GM19438 (cell line): Measurements from ENCODE around the gene TTLL10.
A peak's percentile ranks its signal among the peaks of the same experiment; 100 is the strongest.

ENCODE experiments used
- ATAC-seq: cut with Tn5 transposase; IDR thresholded peaks from one replicate; pipeline ENCODE4 v1.9.1; 2021; ENCODE audit warnings: low read depth; ENCODE audit not compliant: unreplicated experiment

The TTLL10 gene

GRCh38 chr1:1157426-1157913, 16.2 kb upstream of the TTLL10 start:
- ATAC-seq = peak; percentile 73

- ATAC-seq = peak; percentile 49
These were observed 15.6 kb upstream of the TTLL10 start for GRCh38 chr1:1157914-1158710.

- ATAC-seq = no peak
These were observed 13.3 kb upstream of the TTLL10 start for GRCh38 chr1:1160281-1160930.

- ATAC-seq = no peak
These were observed 12.5 kb upstream of the TTLL10 start for GRCh38 chr1:1161078-1161682.

GRCh38 chr1:1161683-1162079, 12.0 kb upstream of the TTLL10 start:
- no peak for ATAC-seq

- no peak for ATAC-seq
These were observed 10.8 kb upstream of the TTLL10 start for GRCh38 chr1:1162597-1163537.

GRCh38 chr1:1163538-1164070, 10.1 kb upstream of the TTLL10 start:
- no peak for ATAC-seq

GRCh38 chr1:1164361-1164700, 9.3 kb upstream of the TTLL10 start:
- no peak for ATAC-seq

- no peak for ATAC-seq
These were observed 8.8 kb upstream of the TTLL10 start for GRCh38 chr1:1164701-1165451.

GRCh38 chr1:1165485-1165884, 8.2 kb upstream of the TTLL10 start:
- no peak for ATAC-seq

- no peak for ATAC-seq
These were observed 7.7 kb upstream of the TTLL10 start for GRCh38 chr1:1165900-1166421.

- no peak for ATAC-seq
These were observed 6.9 kb upstream of the TTLL10 start for GRCh38 chr1:1166642-1167397.

GRCh38 chr1:1167398-1167821, 6.3 kb upstream of the TTLL10 start:
- no peak for ATAC-seq

GRCh38 chr1:1167841-1168450, 5.7 kb upstream of the TTLL10 start:
- ATAC-seq = no peak

- no peak for ATAC-seq
These were observed 4.9 kb upstream of the TTLL10 start for GRCh38 chr1:1168451-1169411.

- no peak for ATAC-seq
These were observed 4.1 kb upstream of the TTLL10 start for GRCh38 chr1:1169429-1170214.
